Neural crest cell (in vitro differentiated cells): ENCODE data around the gene MESD. TPM values are rescaled to one million over a fixed set of nuclear protein-coding genes. Genes with fewer than 3 reads are reported as not detected.

ENCODE experiments used
- DNase-seq: peaks from one replicate; pipeline ENCODE4 v3.0.0; 2021; ENCODE audit warnings: low read depth, mixed read lengths, low spot score
- H3K27ac Mint-ChIP-seq: one replicate; pipeline ENCODE4 v1.8.0; 2021; ENCODE audit warnings: mild to moderate bottlenecking, mixed read lengths; ENCODE audit not compliant: unreplicated experiment
- H3K27me3 Mint-ChIP-seq: 2 replicates; pipeline ENCODE4 v1.8.0; 2021; ENCODE audit warnings: low read depth, mild to moderate bottlenecking, mixed read lengths
- H3K36me3 Mint-ChIP-seq: 2 replicates; pipeline ENCODE4 v1.8.0; 2021; ENCODE audit warnings: low read depth, mild to moderate bottlenecking, mixed read lengths
- H3K4me1 Mint-ChIP-seq: 2 replicates; pipeline ENCODE4 v1.8.0; 2021; ENCODE audit warnings: mixed read lengths
- H3K4me3 Mint-ChIP-seq: one replicate; pipeline ENCODE4 v1.8.0; 2021; ENCODE audit warnings: mild to moderate bottlenecking, mixed read lengths
- H3K9me3 Mint-ChIP-seq: 2 replicates; pipeline ENCODE4 v1.8.0; 2021; ENCODE audit warnings: mixed read lengths
- CTCF ChIP-seq: fragments of 200-600 bp; sonication (generic); conservative IDR thresholded peaks from 2 replicates; pipeline ENCODE4 v1.5.0; 2021; ENCODE audit warnings: antibody characterized with exemption, mild to moderate bottlenecking
- total RNA-seq: library from RNA; stranded (reverse); gene quantifications from 2 replicates; pipeline ENCODE4 v1.2.1, GENCODE V29; 2021

MESD gene
- total RNA-seq, 1 donor from 2014 or later = 30.7 TPM

GRCh38 chr15:81006124-81006523 is 16.5 kb upstream of the MESD start:
- H3K27ac Mint-ChIP-seq = no peak overlapping the region
- no peaks in the 10 kb centered on the region for H3K9me3 Mint-ChIP-seq
- no peak for DNase-seq
- no peaks in the 10 kb centered on the region for H3K27me3 Mint-ChIP-seq
- no peak overlapping the region for H3K4me3 Mint-ChIP-seq
- H3K4me1 Mint-ChIP-seq = peaks cover 31% of the 10 kb centered on the region
- peaks cover 9% of the 10 kb centered on the region for H3K36me3 Mint-ChIP-seq
- TF ChIP-seq CTCF = no peak

GRCh38 chr15:81003097-81003350 is 13.4 kb upstream of the MESD start:
- no peak for DNase-seq
- no peaks in the 10 kb centered on the region for H3K9me3 Mint-ChIP-seq
- H3K36me3 Mint-ChIP-seq = peaks cover 9% of the 10 kb centered on the region
- no peak for TF ChIP-seq CTCF
- H3K27ac Mint-ChIP-seq = no peak overlapping the region
- H3K4me1 Mint-ChIP-seq = peaks cover 38% of the 10 kb centered on the region
- peak overlapping the region; percentile 85 for H3K4me3 Mint-ChIP-seq
- H3K27me3 Mint-ChIP-seq = no peaks in the 10 kb centered on the region

- peaks cover 38% of the 10 kb centered on the region for H3K4me1 Mint-ChIP-seq
- peak overlapping the region; percentile 78 for H3K4me3 Mint-ChIP-seq
- peaks cover 9% of the 10 kb centered on the region for H3K36me3 Mint-ChIP-seq
- H3K27ac Mint-ChIP-seq = no peak overlapping the region
- TF ChIP-seq CTCF = no peak
- no peak for DNase-seq
- no peaks in the 10 kb centered on the region for H3K27me3 Mint-ChIP-seq
- no peaks in the 10 kb centered on the region for H3K9me3 Mint-ChIP-seq
Observed at GRCh38 chr15:81002331-81003096, 12.9 kb upstream of the MESD start.

GRCh38 chr15:81002009-81002330 is 12.4 kb upstream of the MESD start:
- Mint-ChIP-seq H3K4me3 (peak overlapping the region; percentile 78), H3K4me1 (peaks cover 34% of the 10 kb centered on the region), H3K36me3 (peaks cover 9% of the 10 kb centered on the region), H3K27ac (no peak overlapping the region), H3K27me3 (no peaks in the 10 kb centered on the region), H3K9me3 (peaks cover 2% of the 10 kb centered on the region)
- no peak for TF ChIP-seq CTCF
- no peak for DNase-seq

- H3K4me3 Mint-ChIP-seq = peak overlapping the region; percentile 97
- peaks cover 34% of the 10 kb centered on the region for H3K4me1 Mint-ChIP-seq
- peak; percentile 37 for DNase-seq
- H3K36me3 Mint-ChIP-seq = peaks cover 9% of the 10 kb centered on the region
- no peaks in the 10 kb centered on the region for H3K27me3 Mint-ChIP-seq
- H3K9me3 Mint-ChIP-seq = peaks cover 2% of the 10 kb centered on the region
- no peak for TF ChIP-seq CTCF
- no peak overlapping the region for H3K27ac Mint-ChIP-seq
Observed at GRCh38 chr15:81001152-81002008, 11.8 kb upstream of the MESD start.
